HEK293 (cell line): ENCODE measurements around the gene NAALAD2.

Source experiments
- CTCF ChIA-PET: fragments of 350-600 bp; formaldehyde crosslinking; extraction: SDS; loops from one replicate; lab custom pipeline; 2021; ENCODE audit warnings: antibody characterized with exemption; lab: Yijun Ruan, JAX
- POLR2A ChIA-PET: fragments of 300-600 bp; formaldehyde crosslinking; extraction: SDS; loops from one replicate; lab custom pipeline; 2020; ENCODE audit warnings: antibody characterized with exemption, inconsistent platforms; lab: Yijun Ruan, JAX
- H3K27ac ChIP-seq: fragments of 200-500 bp; sonication (Bioruptor generic); 2 replicates; pipeline ENCODE4 v1.5.1; 2014; ENCODE audit warnings: low read depth, low read length, control low read depth, inconsistent platforms; ENCODE audit errors: extremely low read depth
- H3K36me3 ChIP-seq, 2 experiments: fragments of 200-500 bp in 1 of 2; sonication (Bioruptor generic) in 1 of 2; 1 replicate in 1 of 2; 2 replicates in 1 of 2; pipeline ENCODE4 v1.5.1; 2014 to 2017; ENCODE audit warnings: inconsistent platforms in 2 of 2, low read length in 2 of 2; ENCODE audit not compliant: control insufficient read depth in 2 of 2, insufficient read depth in 1 of 2
- H3K4me1 ChIP-seq: fragments of 200-500 bp; sonication (Bioruptor generic); 2 replicates; pipeline ENCODE4 v1.5.1; 2014; ENCODE audit warnings: mild to moderate bottlenecking, low read length, inconsistent platforms; ENCODE audit not compliant: control insufficient read depth, insufficient read depth
- H3K4me3 ChIP-seq: 2 replicates; pipeline ENCODE4 v1.5.1; 2011; ENCODE audit warnings: low read depth, mild to moderate bottlenecking, control low read depth, low read length, moderate library complexity
- H3K9me3 ChIP-seq: fragments of 200-500 bp; sonication (Bioruptor generic); 2 replicates; pipeline ENCODE4 v1.5.1; 2014; ENCODE audit warnings: low read depth, low read length, inconsistent platforms; ENCODE audit not compliant: control insufficient read depth, insufficient read depth
- HOXD13 ChIP-seq: sonication (generic); formaldehyde crosslinking; IDR thresholded peaks from 2 replicates; pipeline ENCODE4 v1.8.0; 2022; ENCODE audit warnings: missing genetic modification reagents, borderline replicate concordance
- KLF8 ChIP-seq: fragments of 450-650 bp; formaldehyde crosslinking; IDR thresholded peaks from 2 replicates; pipeline ENCODE4 v1.5.1; 2016; ENCODE audit warnings: missing biosample characterization, missing genetic modification characterization
- PRDM6 ChIP-seq: fragments of 450-650 bp; formaldehyde crosslinking; IDR thresholded peaks from 2 replicates; pipeline ENCODE4 v1.5.1; 2017; ENCODE audit warnings: missing biosample characterization, missing genetic modification characterization
- SP3 ChIP-seq: fragments of 450-650 bp; formaldehyde crosslinking; IDR thresholded peaks from 2 replicates; pipeline ENCODE4 v1.5.1; 2016; ENCODE audit warnings: missing biosample characterization, missing genetic modification characterization
- WT1 ChIP-seq: fragments of 450-650 bp; formaldehyde crosslinking; IDR thresholded peaks from 2 replicates; pipeline ENCODE4 v1.5.1; 2016; ENCODE audit warnings: missing biosample characterization, missing genetic modification characterization
- ZFP3 ChIP-seq: fragments of 450-650 bp; formaldehyde crosslinking; IDR thresholded peaks from 2 replicates; pipeline ENCODE4 v1.5.1; 2016; ENCODE audit warnings: low read depth, missing biosample characterization, missing genetic modification characterization
- ZFP69B ChIP-seq: fragments of 450-650 bp; formaldehyde crosslinking; IDR thresholded peaks from 2 replicates; pipeline ENCODE4 v1.5.1; 2016; ENCODE audit warnings: missing biosample characterization, missing genetic modification characterization
- ZNF112 ChIP-seq: fragments of 450-650 bp; formaldehyde crosslinking; IDR thresholded peaks from 2 replicates; pipeline ENCODE4 v1.5.0; 2017; ENCODE audit warnings: missing biosample characterization, missing genetic modification characterization
- ZNF138 ChIP-seq: fragments of 450-650 bp; formaldehyde crosslinking; IDR thresholded peaks from 2 replicates; pipeline ENCODE4 v1.5.1; 2016; ENCODE audit warnings: missing biosample characterization, missing genetic modification characterization, borderline replicate concordance
- ZNF155 ChIP-seq: fragments of 450-650 bp; formaldehyde crosslinking; IDR thresholded peaks from 2 replicates; pipeline ENCODE4 v1.5.1; 2016; ENCODE audit warnings: missing biosample characterization, missing genetic modification characterization
- ZNF184 ChIP-seq: fragments of 450-650 bp; IDR thresholded peaks from 2 replicates; pipeline ENCODE4 v1.5.1; 2018; ENCODE audit warnings: missing biosample characterization, mild to moderate bottlenecking, missing genetic modification characterization
- ZNF274 ChIP-seq, 2 experiments: fragments of 200-500 bp in 1 of 2; fragments of 450-650 bp in 1 of 2; sonication (Bioruptor generic) in 1 of 2; formaldehyde crosslinking in 1 of 2; IDR thresholded peaks; 2 replicates each; pipeline versions ENCODE4 v1.5.1 to v1.6.1; 2014 to 2016; ENCODE audit warnings: borderline replicate concordance in 1 of 2, inconsistent platforms in 1 of 2, low read length in 1 of 2, missing biosample characterization in 1 of 2, missing genetic modification characterization in 1 of 2
- ZNF324 ChIP-seq: fragments of 450-650 bp; formaldehyde crosslinking; IDR thresholded peaks from 2 replicates; pipeline ENCODE4 v1.5.1; 2016; ENCODE audit warnings: missing biosample characterization, missing genetic modification characterization
- ZNF404 ChIP-seq: fragments of 450-650 bp; formaldehyde crosslinking; IDR thresholded peaks from 2 replicates; pipeline ENCODE4 v1.5.1; 2017; ENCODE audit warnings: missing biosample characterization, missing genetic modification characterization
- ZNF449 ChIP-seq: fragments of 450-650 bp; formaldehyde crosslinking; IDR thresholded peaks from 2 replicates; pipeline ENCODE4 v1.5.1; 2017; ENCODE audit warnings: missing biosample characterization, mild to moderate bottlenecking, missing genetic modification characterization, moderate library complexity
- ZNF560 ChIP-seq: fragments of 450-650 bp; formaldehyde crosslinking; IDR thresholded peaks from 2 replicates; pipeline ENCODE4 v1.5.1; 2017; ENCODE audit warnings: missing biosample characterization, missing genetic modification characterization, borderline replicate concordance
- ZNF600 ChIP-seq: fragments of 450-650 bp; formaldehyde crosslinking; IDR thresholded peaks from 2 replicates; pipeline ENCODE4 v1.5.1; 2016; ENCODE audit warnings: missing biosample characterization, missing genetic modification characterization
- ZNF747 ChIP-seq: fragments of 450-650 bp; formaldehyde crosslinking; IDR thresholded peaks from 2 replicates; pipeline ENCODE4 v1.5.1; 2016; ENCODE audit warnings: missing biosample characterization, missing genetic modification characterization
- ZNF76 ChIP-seq: fragments of 450-650 bp; formaldehyde crosslinking; IDR thresholded peaks from 2 replicates; pipeline ENCODE4; 2016; ENCODE audit warnings: low read depth, missing biosample characterization, missing genetic modification characterization, borderline replicate concordance
- ZNF768 ChIP-seq: fragments of 450-650 bp; formaldehyde crosslinking; IDR thresholded peaks from 2 replicates; pipeline ENCODE4 v1.5.1; 2018; ENCODE audit warnings: missing biosample characterization, mild to moderate bottlenecking, missing genetic modification characterization
- ZNF843 ChIP-seq: fragments of 450-650 bp; formaldehyde crosslinking; IDR thresholded peaks from 2 replicates; pipeline ENCODE4 v1.5.1; 2016; ENCODE audit warnings: missing biosample characterization, missing genetic modification characterization
- TF ChIP-seq, protein P1 (sequence below): fragments of 450-650 bp; formaldehyde crosslinking; IDR thresholded peaks from 2 replicates; pipeline ENCODE4 v1.5.1; 2016; ENCODE audit warnings: missing biosample characterization, missing genetic modification characterization, low read depth
- TF ChIP-seq, protein P2 (sequence below): fragments of 450-650 bp; formaldehyde crosslinking; conservative IDR thresholded peaks from 2 replicates; pipeline ENCODE4 v1.5.1; 2016; ENCODE audit warnings: low read depth, missing biosample characterization, missing genetic modification characterization
- TF ChIP-seq, protein P3 (sequence below): fragments of 450-650 bp; formaldehyde crosslinking; IDR thresholded peaks from 2 replicates; pipeline ENCODE4 v1.5.1; 2017; ENCODE audit warnings: missing biosample characterization, missing genetic modification characterization

Gene NAALAD2

GRCh38 chr11:90179923-90180322, 45.5 kb downstream of the NAALAD2 start:
- CTCF ChIA-PET = no interaction called here
- POLR2A ChIA-PET = no interaction called here
- H3K4me1 ChIP-seq = no peaks in the 10 kb centered on the region
- H3K4me3 ChIP-seq = no peak overlapping the region
- no peak overlapping the region for H3K27ac ChIP-seq
- no peaks in the 10 kb centered on the region for H3K9me3 ChIP-seq
- peaks cover 0 to 26% of the 10 kb centered on the region in 2 experiments; a peak in 2 of 3 replicates for H3K36me3 ChIP-seq
- no peak for TF ChIP-seq ZFP3 (tag by site-specific recombination)
- no peak for TF ChIP-seq ZNF138
- TF ChIP-seq, protein P1, sequence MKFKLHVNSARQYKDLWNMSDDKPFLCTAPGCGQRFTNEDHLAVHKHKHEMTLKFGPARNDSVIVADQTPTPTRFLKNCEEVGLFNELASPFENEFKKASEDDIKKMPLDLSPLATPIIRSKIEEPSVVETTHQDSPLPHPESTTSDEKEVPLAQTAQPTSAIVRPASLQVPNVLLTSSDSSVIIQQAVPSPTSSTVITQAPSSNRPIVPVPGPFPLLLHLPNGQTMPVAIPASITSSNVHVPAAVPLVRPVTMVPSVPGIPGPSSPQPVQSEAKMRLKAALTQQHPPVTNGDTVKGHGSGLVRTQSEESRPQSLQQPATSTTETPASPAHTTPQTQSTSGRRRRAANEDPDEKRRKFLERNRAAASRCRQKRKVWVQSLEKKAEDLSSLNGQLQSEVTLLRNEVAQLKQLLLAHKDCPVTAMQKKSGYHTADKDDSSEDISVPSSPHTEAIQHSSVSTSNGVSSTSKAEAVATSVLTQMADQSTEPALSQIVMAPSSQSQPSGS (tag by site-specific recombination) = no peak
- TF ChIP-seq, protein P2, sequence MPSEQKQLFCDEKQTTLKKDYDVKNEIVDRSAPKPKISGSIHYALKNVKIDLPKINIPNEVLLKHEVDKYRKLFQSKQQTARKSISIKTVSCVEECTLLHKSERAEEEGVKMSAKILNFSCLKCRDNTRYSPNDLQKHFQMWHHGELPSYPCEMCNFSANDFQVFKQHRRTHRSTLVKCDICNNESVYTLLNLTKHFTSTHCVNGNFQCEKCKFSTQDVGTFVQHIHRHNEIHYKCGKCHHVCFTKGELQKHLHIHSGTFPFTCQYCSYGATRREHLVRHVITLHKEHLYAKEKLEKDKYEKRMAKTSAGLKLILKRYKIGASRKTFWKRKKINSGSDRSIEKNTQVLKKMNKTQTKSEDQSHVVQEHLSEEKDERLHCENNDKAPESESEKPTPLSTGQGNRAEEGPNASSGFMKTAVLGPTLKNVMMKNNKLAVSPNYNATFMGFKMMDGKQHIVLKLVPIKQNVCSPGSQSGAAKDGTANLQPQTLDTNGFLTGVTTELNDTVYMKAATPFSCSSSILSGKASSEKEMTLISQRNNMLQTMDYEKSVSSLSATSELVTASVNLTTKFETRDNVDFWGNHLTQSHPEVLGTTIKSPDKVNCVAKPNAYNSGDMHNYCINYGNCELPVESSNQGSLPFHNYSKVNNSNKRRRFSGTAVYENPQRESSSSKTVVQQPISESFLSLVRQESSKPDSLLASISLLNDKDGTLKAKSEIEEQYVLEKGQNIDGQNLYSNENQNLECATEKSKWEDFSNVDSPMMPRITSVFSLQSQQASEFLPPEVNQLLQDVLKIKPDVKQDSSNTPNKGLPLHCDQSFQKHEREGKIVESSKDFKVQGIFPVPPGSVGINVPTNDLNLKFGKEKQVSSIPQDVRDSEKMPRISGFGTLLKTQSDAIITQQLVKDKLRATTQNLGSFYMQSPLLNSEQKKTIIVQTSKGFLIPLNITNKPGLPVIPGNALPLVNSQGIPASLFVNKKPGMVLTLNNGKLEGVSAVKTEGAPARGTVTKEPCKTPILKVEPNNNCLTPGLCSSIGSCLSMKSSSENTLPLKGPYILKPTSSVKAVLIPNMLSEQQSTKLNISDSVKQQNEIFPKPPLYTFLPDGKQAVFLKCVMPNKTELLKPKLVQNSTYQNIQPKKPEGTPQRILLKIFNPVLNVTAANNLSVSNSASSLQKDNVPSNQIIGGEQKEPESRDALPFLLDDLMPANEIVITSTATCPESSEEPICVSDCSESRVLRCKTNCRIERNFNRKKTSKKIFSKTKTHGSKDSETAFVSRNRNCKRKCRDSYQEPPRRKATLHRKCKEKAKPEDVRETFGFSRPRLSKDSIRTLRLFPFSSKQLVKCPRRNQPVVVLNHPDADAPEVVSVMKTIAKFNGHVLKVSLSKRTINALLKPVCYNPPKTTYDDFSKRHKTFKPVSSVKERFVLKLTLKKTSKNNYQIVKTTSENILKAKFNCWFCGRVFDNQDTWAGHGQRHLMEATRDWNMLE (tag by site-specific recombination) = no peak
- no peak for TF ChIP-seq WT1 (tag by site-specific recombination)
- no peak for TF ChIP-seq ZNF747
- no peak for TF ChIP-seq ZNF155
- no peak for TF ChIP-seq ZNF843
- TF ChIP-seq ZNF404 = no peak
- TF ChIP-seq PRDM6 (tag by site-specific recombination) = no peak
- TF ChIP-seq ZNF768 (tag by site-specific recombination) = no peak
- TF ChIP-seq ZNF76 (tag by site-specific recombination) = no peak
- no peak for TF ChIP-seq ZNF560 (tag by site-specific recombination)
- TF ChIP-seq HOXD13 (CRISPR knock-in tag) = no peak
- TF ChIP-seq, all 188 proteins: peak for 0

- ChIA-PET POLR2A (no interaction called here), CTCF (interaction anchor here (1.2 kb wide), 1 partner anchor 22 kb away, joined by 3 read pairs; no protein-coding TSS in a partner anchor)
- H3K9me3 ChIP-seq = no peaks in the 10 kb centered on the region
- no peaks in the 10 kb centered on the region for H3K4me1 ChIP-seq
- peaks cover 0 to 29% of the 10 kb centered on the region in 2 experiments; a peak in 1 of 3 replicates for H3K36me3 ChIP-seq
- H3K27ac ChIP-seq = no peak overlapping the region
- no peak overlapping the region for H3K4me3 ChIP-seq
- TF ChIP-seq ZNF274 (IDR thresholded peaks at IDR 0.05; ENCODE audit: low read length) (no peak), ZNF274 (tag by site-specific recombination; IDR thresholded peaks at IDR 0.05; ENCODE audit: borderline replicate concordance) (no peak), ZFP69B (tag by site-specific recombination) (no peak), WT1 (tag by site-specific recombination) (no peak), ZNF449 (tag by site-specific recombination) (no peak), ZNF600 (tag by site-specific recombination) (no peak), SP3 (tag by site-specific recombination) (no peak), KLF8 (no peak), ZNF324 (tag by site-specific recombination) (no peak), ZNF184 (tag by site-specific recombination) (no peak), ZNF112 (tag by site-specific recombination) (no peak)
- TF ChIP-seq, protein P3, sequence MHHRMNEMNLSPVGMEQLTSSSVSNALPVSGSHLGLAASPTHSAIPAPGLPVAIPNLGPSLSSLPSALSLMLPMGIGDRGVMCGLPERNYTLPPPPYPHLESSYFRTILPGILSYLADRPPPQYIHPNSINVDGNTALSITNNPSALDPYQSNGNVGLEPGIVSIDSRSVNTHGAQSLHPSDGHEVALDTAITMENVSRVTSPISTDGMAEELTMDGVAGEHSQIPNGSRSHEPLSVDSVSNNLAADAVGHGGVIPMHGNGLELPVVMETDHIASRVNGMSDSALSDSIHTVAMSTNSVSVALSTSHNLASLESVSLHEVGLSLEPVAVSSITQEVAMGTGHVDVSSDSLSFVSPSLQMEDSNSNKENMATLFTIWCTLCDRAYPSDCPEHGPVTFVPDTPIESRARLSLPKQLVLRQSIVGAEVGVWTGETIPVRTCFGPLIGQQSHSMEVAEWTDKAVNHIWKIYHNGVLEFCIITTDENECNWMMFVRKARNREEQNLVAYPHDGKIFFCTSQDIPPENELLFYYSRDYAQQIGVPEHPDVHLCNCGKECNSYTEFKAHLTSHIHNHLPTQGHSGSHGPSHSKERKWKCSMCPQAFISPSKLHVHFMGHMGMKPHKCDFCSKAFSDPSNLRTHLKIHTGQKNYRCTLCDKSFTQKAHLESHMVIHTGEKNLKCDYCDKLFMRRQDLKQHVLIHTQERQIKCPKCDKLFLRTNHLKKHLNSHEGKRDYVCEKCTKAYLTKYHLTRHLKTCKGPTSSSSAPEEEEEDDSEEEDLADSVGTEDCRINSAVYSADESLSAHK (tag by site-specific recombination) = no peak
Measured at GRCh38 chr11:90187839-90188238, 53.4 kb downstream of the NAALAD2 start.
